GM19463 (cell line): ENCODE measurements around the gene MT1HL1.
A peak's percentile ranks its signal among the peaks of the same experiment; 100 is the strongest.

Experiments used
- ATAC-seq: cut with Tn5 transposase; IDR thresholded peaks from one replicate; pipeline ENCODE4 v1.9.1; 2021; ENCODE audit warnings: mild to moderate bottlenecking, moderate library complexity; ENCODE audit not compliant: unreplicated experiment

Gene MT1HL1

GRCh38 chr1:237004116-237004515 is at the start of gene MT1HL1:
TSS of gene MT1HL1 (minus strand) at chr1:237004441. CDS start at chr1:237004372, 69 bp downstream.
- ATAC-seq, result no peak

- ATAC-seq, result no peak
These were observed 46.7 kb upstream of the MT1HL1 start for GRCh38 chr1:237050915-237051314.

GRCh38 chr1:237050185-237050584 is 45.9 kb upstream of the MT1HL1 start:
- ATAC-seq, result no peak

GRCh38 chr1:237048803-237049202 is 44.6 kb upstream of the MT1HL1 start:
- no peak for ATAC-seq

- no peak for ATAC-seq
These were observed 41.2 kb upstream of the MT1HL1 start for GRCh38 chr1:237045278-237046016.

- no peak for ATAC-seq
These were observed 39.8 kb upstream of the MT1HL1 start for GRCh38 chr1:237043846-237044636.

- no peak for ATAC-seq
These were observed 38.8 kb upstream of the MT1HL1 start for GRCh38 chr1:237042892-237043576.

GRCh38 chr1:237042526-237042891 is 38.3 kb upstream of the MT1HL1 start:
- ATAC-seq, result no peak

- no peak for ATAC-seq
These were observed 37.7 kb upstream of the MT1HL1 start, which contains the start of gene RYR2 for GRCh38 chr1:237041795-237042525. TSS of gene RYR2 (plus strand) at chr1:237042184. CDS start at chr1:237042522, 338 bp downstream.

GRCh38 chr1:237041461-237041794 is 37.2 kb upstream of the MT1HL1 start:
- ATAC-seq, result no peak

- ATAC-seq, result no peak
These were observed 36.6 kb upstream of the MT1HL1 start for GRCh38 chr1:237040823-237041222.

GRCh38 chr1:237038211-237038610 is 34.0 kb upstream of the MT1HL1 start:
- ATAC-seq, result no peak

GRCh38 chr1:237035759-237036158 is 31.5 kb upstream of the MT1HL1 start:
- no peak for ATAC-seq

- no peak for ATAC-seq
These were observed 29.6 kb upstream of the MT1HL1 start for GRCh38 chr1:237033804-237034203.

GRCh38 chr1:237033061-237033460 is 28.8 kb upstream of the MT1HL1 start:
- ATAC-seq, result no peak

- ATAC-seq, result peak; percentile 84
These were observed 27.8 kb upstream of the MT1HL1 start for GRCh38 chr1:237032029-237032428.

GRCh38 chr1:237031480-237031879 is 27.2 kb upstream of the MT1HL1 start:
- no peak for ATAC-seq

GRCh38 chr1:237029850-237030535 is 25.8 kb upstream of the MT1HL1 start:
- ATAC-seq, result no peak

- ATAC-seq, result no peak
These were observed 25.0 kb upstream of the MT1HL1 start for GRCh38 chr1:237029240-237029639.

GRCh38 chr1:237025358-237026074 is 21.3 kb upstream of the MT1HL1 start:
- ATAC-seq, result no peak
